BE2C (cell line): ENCODE data around the gene ITK.

Experiments used
- DNase-seq: peaks from one replicate; pipeline ENCODE4 v3.0.0-alpha.2; 2020
- H3K27me3 ChIP-seq: fragments of 250-450 bp; sonication (Bioruptor Pico); 2 replicates; pipeline ENCODE4 v1.5.1; 2020; ENCODE audit warnings: mild to moderate bottlenecking
- H3K36me3 ChIP-seq: fragments of 250-450 bp; sonication (Bioruptor Pico); 2 replicates; pipeline ENCODE4 v1.5.1; 2020; ENCODE audit warnings: mild to moderate bottlenecking
- H3K4me1 ChIP-seq: fragments of 250-450 bp; sonication (Bioruptor Pico); 2 replicates; pipeline ENCODE4 v1.5.1; 2020
- H3K4me3 ChIP-seq: 2 replicates; pipeline ENCODE4 v1.5.1; 2011; ENCODE audit warnings: low read depth, low read length
- H3K9me3 ChIP-seq: fragments of 250-450 bp; sonication (Bioruptor Pico); 2 replicates; pipeline ENCODE4 v1.5.1; 2020
- CTCF ChIP-seq: IDR thresholded peaks from 2 replicates; pipeline ENCODE4 v1.5.1; 2012; ENCODE audit warnings: mild to moderate bottlenecking, low read depth, low read length

The ITK gene

GRCh38 chr5:157290156-157290980 is 109.7 kb downstream of the ITK start:
- no peak for DNase-seq
- TF ChIP-seq CTCF = no peak
- Histone ChIP-seq H3K27me3 (no peaks in the 10 kb centered on the region), H3K9me3 (no peaks in the 10 kb centered on the region), H3K4me3 (no peak overlapping the region), H3K4me1 (no peaks in the 10 kb centered on the region), H3K36me3 (no peaks in the 10 kb centered on the region)

- H3K4me1 ChIP-seq = no peaks in the 10 kb centered on the region
- H3K9me3 ChIP-seq = no peaks in the 10 kb centered on the region
- TF ChIP-seq CTCF = no peak
- no peak for DNase-seq
- H3K36me3 ChIP-seq = no peaks in the 10 kb centered on the region
- no peak overlapping the region for H3K4me3 ChIP-seq
- no peaks in the 10 kb centered on the region for H3K27me3 ChIP-seq
Measured at GRCh38 chr5:157290981-157291711, 110.5 kb downstream of the ITK start.

GRCh38 chr5:157292599-157292998 is 112.0 kb downstream of the ITK start:
- Histone ChIP-seq H3K4me3 (no peak overlapping the region), H3K4me1 (no peaks in the 10 kb centered on the region), H3K9me3 (no peaks in the 10 kb centered on the region), H3K36me3 (no peaks in the 10 kb centered on the region), H3K27me3 (no peaks in the 10 kb centered on the region)
- DNase-seq = no peak
- no peak for TF ChIP-seq CTCF

- no peak for DNase-seq
- Histone ChIP-seq H3K36me3 (no peaks in the 10 kb centered on the region), H3K9me3 (no peaks in the 10 kb centered on the region), H3K4me3 (no peak overlapping the region), H3K4me1 (no peaks in the 10 kb centered on the region), H3K27me3 (no peaks in the 10 kb centered on the region)
- TF ChIP-seq CTCF = peak; percentile 6; the same call in 1 of the 2 replicates
Measured at GRCh38 chr5:157294407-157295091, 113.9 kb downstream of the ITK start.

GRCh38 chr5:157295247-157295646 is 114.6 kb downstream of the ITK start:
- H3K27me3 ChIP-seq = no peaks in the 10 kb centered on the region
- no peaks in the 10 kb centered on the region for H3K9me3 ChIP-seq
- no peak for TF ChIP-seq CTCF
- no peaks in the 10 kb centered on the region for H3K36me3 ChIP-seq
- DNase-seq = no peak
- no peak overlapping the region for H3K4me3 ChIP-seq
- H3K4me1 ChIP-seq = no peaks in the 10 kb centered on the region
